HG03196 (cell line): Measurements from ENCODE around the gene SPEG.

Experiments used
- ATAC-seq: cut with Tn5 transposase; IDR thresholded peaks from one replicate; pipeline ENCODE4 v1.9.1; 2021; ENCODE audit not compliant: unreplicated experiment

SPEG gene

DNA sequence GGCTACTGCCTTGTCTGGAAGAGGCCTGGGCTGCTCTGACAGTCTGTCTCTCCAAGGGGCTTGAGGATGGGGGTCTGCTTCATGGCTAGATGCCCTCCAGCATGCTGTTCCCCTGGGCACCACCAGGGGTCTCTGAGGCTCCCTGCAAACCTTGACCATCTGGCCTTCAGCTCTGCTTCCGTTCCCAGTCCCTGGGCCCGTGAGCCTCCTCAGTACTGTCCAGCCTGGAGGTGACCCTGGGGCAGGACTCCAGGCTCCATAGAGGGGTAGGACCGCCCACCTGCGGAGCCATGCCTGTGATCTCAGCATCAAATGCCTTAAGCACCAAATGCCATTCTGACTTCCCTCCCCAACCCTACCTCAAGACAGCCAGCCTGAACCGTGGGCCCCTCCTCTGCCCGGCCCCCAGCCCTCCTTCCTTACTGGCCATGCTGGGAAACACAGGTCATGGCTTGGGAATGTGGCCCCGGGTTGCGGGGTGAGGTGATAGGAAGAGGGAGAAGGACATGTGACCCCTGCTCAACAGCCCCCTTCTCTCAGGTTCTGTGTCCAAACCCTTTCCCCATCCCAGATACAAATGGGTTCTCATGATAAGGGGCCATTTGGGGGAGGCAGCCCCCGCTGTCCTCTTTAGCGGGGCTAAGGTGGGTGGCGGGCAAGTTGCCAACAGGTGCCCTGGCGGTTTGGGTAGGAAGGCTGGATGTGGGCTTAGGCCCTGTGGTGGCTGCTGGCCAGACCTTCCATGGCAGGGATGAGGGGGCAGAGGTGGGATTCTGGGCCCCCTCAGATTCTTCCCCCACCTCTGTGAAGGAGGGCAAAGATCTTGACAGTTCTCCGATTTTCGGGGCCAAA lies 25.0 kb downstream of the SPEG start:
- ATAC-seq, result peak; percentile 64

DNA sequence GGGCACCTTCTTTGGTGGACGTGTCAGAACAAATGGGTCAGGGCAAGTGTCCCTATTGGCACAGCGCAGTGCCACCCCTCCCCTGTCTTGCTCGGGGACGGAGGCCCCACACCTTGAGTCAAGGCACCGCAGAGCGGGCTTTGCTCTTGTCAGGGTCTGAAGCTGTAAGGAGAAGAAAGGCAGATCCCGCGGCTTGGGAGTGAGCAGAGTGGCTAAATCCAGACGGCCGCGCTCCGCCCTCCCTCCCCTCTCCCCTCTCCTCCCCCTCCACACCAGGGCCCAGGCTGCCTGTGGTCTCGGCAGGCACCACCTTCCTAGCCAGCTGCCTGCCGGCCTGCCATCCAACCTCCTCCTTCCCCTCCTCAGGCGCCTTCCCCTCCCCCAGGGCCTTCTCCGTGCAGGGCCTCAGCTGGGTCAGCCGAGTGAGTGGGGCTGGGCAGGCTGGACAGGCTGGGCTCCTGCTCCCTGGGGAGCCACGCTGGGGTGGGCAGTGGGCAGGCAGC lies 25.8 kb downstream of the SPEG start:
- ATAC-seq, result no peak

GRCh38 chr2:219461047-219461514 lies 26.4 kb downstream of the SPEG start:
- ATAC-seq, result no peak

DNA sequence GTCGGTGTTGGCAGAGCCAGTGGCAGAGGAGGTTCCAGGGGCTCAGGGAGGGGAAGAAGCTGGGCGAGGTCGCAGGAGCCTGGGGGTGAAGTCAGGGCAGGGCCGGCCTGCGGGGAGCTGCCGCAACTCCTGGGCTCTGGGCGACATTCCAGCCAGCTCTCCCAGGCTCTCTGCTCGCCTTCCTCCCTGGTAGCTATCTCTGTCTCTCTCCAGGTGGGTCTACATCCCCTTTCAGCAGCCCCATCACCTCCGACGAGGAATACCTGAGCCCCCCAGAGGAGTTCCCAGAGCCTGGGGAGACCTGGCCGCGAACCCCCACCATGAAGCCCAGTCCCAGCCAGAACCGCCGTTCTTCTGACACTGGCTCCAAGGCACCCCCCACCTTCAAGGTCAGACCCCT lies 27.0 kb downstream of the SPEG start:
- ATAC-seq, result no peak

GRCh38 chr2:219462349-219462748 lies 27.7 kb downstream of the SPEG start:
- ATAC-seq, result no peak

- ATAC-seq, result no peak
Measured at GRCh38 chr2:219464286-219465032, 29.8 kb downstream of the SPEG start.

DNA sequence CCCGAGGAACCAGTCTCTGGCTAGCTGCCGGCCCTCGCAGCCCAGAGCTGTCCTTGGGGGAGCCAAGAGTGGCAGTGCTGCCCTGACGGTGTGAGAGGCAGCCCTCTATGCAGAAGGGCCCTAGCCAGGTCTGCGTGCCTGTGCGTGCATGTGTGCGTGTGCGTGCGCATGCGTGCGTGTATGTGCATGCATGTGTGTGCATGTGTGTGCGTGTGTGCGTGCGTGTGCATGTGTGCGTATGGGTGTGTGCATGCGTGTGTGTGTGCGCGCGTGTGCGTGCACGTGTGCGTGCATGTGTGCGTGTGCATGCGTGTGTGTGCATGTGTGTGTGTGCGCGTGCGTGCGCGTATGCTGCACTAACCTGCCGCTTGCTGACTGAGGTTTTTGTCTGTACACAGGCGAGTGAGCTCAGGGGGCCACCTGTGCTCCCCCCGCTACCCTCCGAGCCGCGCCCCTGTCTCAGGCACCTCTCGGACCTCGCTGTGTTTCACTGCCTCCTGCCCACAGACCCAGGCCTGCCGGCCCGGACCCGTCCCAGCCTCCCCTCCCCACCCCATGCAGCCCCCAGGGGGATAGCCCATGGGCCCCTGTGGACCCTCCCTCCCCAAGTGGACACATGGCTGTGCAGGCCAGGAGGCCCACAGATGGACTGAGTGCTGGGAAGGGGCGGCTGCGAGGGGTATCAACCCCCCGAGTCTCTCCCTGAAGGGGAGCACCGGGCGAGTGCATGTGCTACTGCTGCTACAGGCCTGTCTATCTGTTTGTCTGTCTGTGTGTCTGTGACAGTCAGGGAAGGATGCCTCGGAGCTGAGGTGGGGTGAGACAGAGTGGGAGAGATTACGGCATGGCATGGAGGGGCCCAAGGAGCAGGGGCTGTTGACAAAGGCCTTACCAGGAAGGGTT lies 31.3 kb downstream of the SPEG start:
- ATAC-seq, result no peak

DNA sequence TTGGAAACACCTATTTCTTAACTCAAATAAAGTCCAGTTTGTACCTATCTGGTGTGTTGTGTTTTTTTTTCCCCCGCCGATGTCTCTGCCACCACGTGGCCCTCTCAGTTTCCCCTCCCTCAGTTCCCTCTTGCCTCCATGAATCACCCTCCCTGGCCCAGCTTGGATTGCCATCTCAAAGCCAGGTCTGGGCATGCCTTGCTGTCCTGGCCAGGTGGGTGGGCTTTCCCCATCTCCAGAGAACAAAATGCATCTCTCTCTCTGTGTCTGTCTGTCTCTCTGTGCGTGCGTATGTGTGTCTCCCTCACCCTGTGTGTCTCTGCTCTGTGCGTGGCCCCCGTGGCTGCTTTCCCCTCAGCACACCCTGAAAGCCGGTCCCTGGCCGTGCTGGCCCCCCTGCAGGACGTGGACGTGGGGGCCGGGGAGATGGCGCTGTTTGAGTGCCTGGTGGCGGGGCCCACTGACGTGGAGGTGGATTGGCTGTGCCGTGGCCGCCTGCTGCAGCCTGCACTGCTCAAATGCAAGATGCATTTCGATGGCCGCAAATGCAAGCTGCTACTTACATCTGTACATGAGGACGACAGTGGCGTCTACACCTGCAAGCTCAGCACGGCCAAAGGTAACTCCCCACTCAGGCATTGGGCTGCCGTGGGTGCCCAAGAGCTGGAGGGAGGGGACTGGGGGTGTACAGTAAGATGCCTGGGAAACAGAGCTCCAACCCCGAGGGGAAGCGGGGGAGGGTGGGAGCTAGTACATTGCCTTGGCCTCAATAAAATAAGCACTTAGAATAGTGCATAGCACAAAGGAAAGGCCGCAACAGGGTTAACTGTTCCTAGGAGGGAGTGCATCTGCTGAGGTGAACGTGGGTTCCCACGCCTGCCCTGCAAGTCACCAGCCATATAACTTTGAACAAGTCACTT lies 32.4 kb downstream of the SPEG start:
- no peak for ATAC-seq

DNA sequence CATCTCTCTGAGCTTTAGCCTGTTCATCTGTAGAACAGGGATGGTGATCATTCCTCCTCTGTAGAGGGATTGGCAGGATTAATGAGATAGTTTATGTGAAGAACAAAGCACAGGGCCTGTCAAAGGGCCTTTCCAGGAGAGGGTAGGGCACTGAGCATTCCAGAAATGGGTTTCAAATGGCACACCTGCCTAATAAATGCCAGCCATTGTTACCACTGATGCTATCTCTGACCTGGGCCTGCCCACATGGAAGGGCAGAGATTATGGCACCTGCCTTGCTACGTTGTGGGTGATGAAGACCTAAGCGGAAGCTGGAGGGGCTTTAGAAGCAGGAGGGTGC lies 33.1 kb downstream of the SPEG start:
- no peak for ATAC-seq

DNA sequence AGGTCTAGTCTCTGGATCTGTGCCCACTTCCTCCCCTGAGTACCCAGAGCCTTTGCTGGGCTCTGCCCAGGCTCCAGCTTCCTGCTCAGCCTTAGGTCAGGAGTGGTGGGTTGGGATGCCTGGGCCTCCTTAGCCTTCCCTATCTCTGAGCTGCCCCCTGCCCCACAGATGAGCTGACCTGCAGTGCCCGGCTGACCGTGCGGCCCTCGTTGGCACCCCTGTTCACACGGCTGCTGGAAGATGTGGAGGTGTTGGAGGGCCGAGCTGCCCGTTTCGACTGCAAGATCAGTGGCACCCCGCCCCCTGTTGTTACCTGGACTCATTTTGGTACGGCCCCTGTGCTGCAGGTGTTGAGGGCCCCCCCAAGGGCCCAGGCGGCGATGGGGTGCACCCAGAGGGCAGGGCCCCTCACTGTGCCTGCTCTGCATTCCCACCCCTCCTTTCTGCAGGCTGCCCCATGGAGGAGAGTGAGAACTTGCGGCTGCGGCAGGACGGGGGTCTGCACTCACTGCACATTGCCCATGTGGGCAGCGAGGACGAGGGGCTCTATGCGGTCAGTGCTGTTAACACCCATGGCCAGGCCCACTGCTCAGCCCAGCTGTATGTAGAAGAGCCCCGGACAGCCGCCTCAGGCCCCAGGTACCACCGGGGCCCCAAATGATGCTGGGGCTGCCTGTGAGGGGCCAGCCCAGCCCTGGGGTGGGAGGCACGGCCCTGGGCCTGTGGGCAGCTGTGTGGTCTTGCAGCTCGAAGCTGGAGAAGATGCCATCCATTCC lies 34.0 kb downstream of the SPEG start:
- ATAC-seq, result no peak

GRCh38 chr2:219469186-219469724 lies 34.6 kb downstream of the SPEG start:
- ATAC-seq, result no peak

GRCh38 chr2:219470429-219470828 lies 35.8 kb downstream of the SPEG start:
- no peak for ATAC-seq

DNA sequence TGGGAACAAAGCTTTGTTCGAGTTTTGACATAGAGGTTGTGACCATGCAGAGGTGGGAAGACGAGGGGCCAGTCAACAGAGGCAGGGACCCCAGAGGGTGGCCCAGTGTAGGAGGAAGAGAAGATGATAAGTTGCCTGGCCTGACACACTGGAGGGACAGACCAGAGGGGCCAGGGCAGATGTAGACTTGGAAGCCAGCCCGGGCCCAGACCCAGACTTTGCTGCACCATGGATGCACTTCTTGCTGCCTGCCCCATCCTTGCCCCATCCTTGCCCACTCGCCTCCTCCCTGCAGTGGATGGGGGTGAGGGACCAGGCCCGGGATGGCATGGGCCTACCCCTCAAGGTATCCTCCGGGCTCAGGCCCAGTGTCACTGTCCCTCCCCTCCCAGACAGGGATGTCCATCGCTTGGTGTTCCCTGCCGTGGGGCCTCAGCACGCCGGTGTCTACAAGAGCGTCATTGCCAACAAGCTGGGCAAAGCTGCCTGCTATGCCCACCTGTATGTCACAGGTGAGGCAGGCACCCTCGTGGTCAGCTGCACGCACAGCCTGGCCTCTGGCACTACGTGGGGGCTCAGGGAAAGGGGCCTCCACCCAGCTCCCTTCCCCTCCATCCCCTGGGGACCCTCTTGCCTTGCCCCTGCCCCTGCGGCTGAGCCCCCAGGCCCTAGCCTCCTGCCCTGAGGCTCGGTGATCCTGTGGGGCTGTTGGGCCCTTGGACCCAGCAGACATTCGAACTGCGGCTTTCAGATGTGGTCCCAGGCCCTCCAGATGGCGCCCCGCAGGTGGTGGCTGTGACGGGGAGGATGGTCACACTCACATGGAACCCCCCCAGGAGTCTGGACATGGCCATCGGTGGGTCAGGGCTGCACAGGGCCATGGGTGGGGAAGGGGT lies 37.1 kb downstream of the SPEG start:
- no peak for ATAC-seq

DNA sequence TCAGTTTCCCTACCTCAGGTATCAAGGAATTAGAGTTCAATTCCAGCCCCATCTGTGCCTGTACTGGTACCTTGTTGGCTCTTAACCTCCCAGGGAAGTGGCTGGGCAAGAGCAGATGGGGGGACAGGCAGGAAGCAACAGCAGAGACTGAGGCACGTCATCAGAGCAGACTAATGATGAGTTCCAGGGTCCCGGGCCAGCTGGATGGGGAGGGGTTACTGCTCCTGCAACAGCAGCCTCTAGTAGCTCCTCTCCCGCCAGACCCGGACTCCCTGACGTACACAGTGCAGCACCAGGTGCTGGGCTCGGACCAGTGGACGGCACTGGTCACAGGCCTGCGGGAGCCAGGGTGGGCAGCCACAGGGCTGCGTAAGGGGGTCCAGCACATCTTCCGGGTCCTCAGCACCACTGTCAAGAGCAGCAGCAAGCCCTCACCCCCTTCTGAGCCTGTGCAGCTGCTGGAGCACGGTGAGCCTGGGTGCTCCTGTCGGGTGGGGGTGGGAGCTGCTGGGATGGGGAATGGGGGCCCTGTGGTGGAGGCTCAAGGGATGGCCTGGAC lies 38.1 kb downstream of the SPEG start:
- ATAC-seq, result no peak

DNA sequence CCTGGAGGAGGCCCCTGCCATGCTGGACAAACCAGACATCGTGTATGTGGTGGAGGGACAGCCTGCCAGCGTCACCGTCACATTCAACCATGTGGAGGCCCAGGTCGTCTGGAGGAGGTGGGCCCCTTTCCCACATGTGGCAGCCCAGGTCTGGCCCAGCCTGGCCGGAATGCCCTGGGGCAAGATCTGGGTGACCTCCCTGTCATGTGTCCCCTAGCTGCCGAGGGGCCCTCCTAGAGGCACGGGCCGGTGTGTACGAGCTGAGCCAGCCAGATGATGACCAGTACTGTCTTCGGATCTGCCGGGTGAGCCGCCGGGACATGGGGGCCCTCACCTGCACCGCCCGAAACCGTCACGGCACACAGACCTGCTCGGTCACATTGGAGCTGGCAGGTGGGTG lies 38.9 kb downstream of the SPEG start:
- no peak for ATAC-seq

GRCh38 chr2:219474285-219475060 lies 39.8 kb downstream of the SPEG start:
- no peak for ATAC-seq

- ATAC-seq, result no peak
Measured at GRCh38 chr2:219475278-219475677, 40.6 kb downstream of the SPEG start.
